K562 (cell line): ENCODE results near the gene OCSTAMP. TPM values are rescaled to one million over a fixed set of nuclear protein-coding genes. Genes with fewer than 3 reads are reported as not detected.
A peak's percentile ranks its signal among the peaks of the same experiment; 100 is the strongest.

Experiments used
- BDP1 ChIP-seq: IDR thresholded peaks from 3 replicates; pipeline ENCODE4 v1.6.1; 2011; ENCODE audit not compliant: insufficient read length, insufficient read depth
- CBFA2T3 ChIP-seq: fragments of 450-650 bp; IDR thresholded peaks from 2 replicates; pipeline ENCODE4 v1.6.1; 2017
- CREB1 ChIP-seq, 2 experiments: sonication (generic) in 1 of 2; formaldehyde crosslinking in 1 of 2; IDR thresholded peaks; 2 replicates each; pipeline versions ENCODE4 v1.6.1 to v1.8.0; 2012 to 2022; ENCODE audit warnings: inconsistent platforms in 1 of 2, mild to moderate bottlenecking in 1 of 2, missing genetic modification reagents in 1 of 2, moderate library complexity in 1 of 2
- CXXC5 ChIP-seq: fragments of 250-450 bp; sonication (Bioruptor Pico); IDR thresholded peaks from 2 replicates; pipeline ENCODE4 v1.8.0; 2022; ENCODE audit warnings: inconsistent platforms, mild to moderate bottlenecking, moderate library complexity
- JUND ChIP-seq, 2 experiments: IDR thresholded peaks; 2 replicates in 1 of 2; 3 replicates in 1 of 2; pipeline ENCODE4 v1.6.1; 2011; ENCODE audit warnings: borderline replicate concordance in 2 of 2, low read depth in 2 of 2, low read length in 2 of 2, improper control_type of control experiment in 1 of 2, missing biosample characterization in 1 of 2, missing genetic modification characterization in 1 of 2, missing genetic modification reagents in 1 of 2
- MTA2 ChIP-seq: fragments of 450-650 bp; IDR thresholded peaks from 2 replicates; pipeline ENCODE4 v1.6.1; 2016; ENCODE audit warnings: low read depth
- MTA3 ChIP-seq: fragments of 450-650 bp; formaldehyde crosslinking; IDR thresholded peaks from 2 replicates; pipeline ENCODE4 v1.6.1; 2017; ENCODE audit warnings: mild to moderate bottlenecking, borderline replicate concordance
- MYC ChIP-seq, 2 experiments: fragments of 250-450 bp in 1 of 2; sonication (Bioruptor Pico) in 1 of 2; IDR thresholded peaks; 2 replicates each; pipeline versions ENCODE4 v1.5.1 to v1.6.1; 2012 to 2021; ENCODE audit warnings: low read depth in 2 of 2, borderline replicate concordance in 1 of 2, improper control_type of control experiment in 1 of 2, low read length in 1 of 2, mild to moderate bottlenecking in 1 of 2, moderate library complexity in 1 of 2
- PBX2 ChIP-seq, 2 experiments: IDR thresholded peaks in 1 of 2; conservative IDR thresholded peaks in 1 of 2; 2 replicates each; pipeline ENCODE4 v1.6.1; 2016; ENCODE audit warnings: low read depth in 2 of 2, mild to moderate bottlenecking in 1 of 2, missing compliant biosample characterization in 1 of 2, missing genetic modification characterization in 1 of 2, moderate library complexity in 1 of 2
- SMAD1 ChIP-seq: fragments of 150-350 bp; IDR thresholded peaks from 2 replicates; pipeline ENCODE4 v1.6.1; 2014; ENCODE audit warnings: low read length, low read depth; ENCODE audit not compliant: partially characterized antibody
- TAL1 ChIP-seq: fragments of 450-650 bp; IDR thresholded peaks from 2 replicates; pipeline ENCODE4 v1.6.1; 2016; ENCODE audit warnings: mild to moderate bottlenecking
- UBTF ChIP-seq, 2 experiments: IDR thresholded peaks; 2 replicates each; pipeline ENCODE4 v1.6.1; 2012; ENCODE audit warnings: improper control_type of control experiment in 2 of 2, low read depth in 2 of 2, low read length in 2 of 2, borderline replicate concordance in 1 of 2
- ZNF197 ChIP-seq: fragments of 200-800 bp; sonication (Bioruptor generic); IDR thresholded peaks from 2 replicates; pipeline ENCODE4 v1.6.1; 2016; ENCODE audit warnings: low read depth, missing genetic modification characterization, missing compliant biosample characterization
- ZNF592 ChIP-seq: fragments of 450-650 bp; IDR thresholded peaks from 2 replicates; pipeline ENCODE4 v1.6.1; 2017; ENCODE audit warnings: antibody characterized with exemption, mild to moderate bottlenecking
- polyA plus RNA-seq, 8 experiments: library from polyadenylated mRNA; depleted of rRNA in 4 of 8; stranded (reverse) in 5 of 8; unstranded in 3 of 8; fragments of >200 nt; fragmentation: Nextera tagmentation in 2 of 8; fragmentation: Illumina TruSeq in 1 of 8; extraction: Ambion mirVana in 2 of 8; extraction: Trizol in 1 of 8; gene quantifications; 2 replicates each; pipeline versions ENCODE4 v1.2.1 to v1.2.3, GENCODE V29; 2011 to 2014; ENCODE audit warnings: inconsistent platforms in 1 of 8, missing spikeins in 1 of 8
- total RNA-seq, 7 experiments: library from RNA; depleted of rRNA in 6 of 7; stranded (reverse); fragments of >200 nt in 6 of 7; fragmentation: Illumina TruSeq in 2 of 7; extraction: Trizol in 2 of 7; gene quantifications; 2 replicates each; pipeline versions ENCODE4 v1.2.1 to v1.2.3, GENCODE V29; 2011 to 2021; ENCODE audit warnings: low replicate concordance in 1 of 7

OCSTAMP gene
- total and polyA plus RNA-seq, 9 of the 15 experiments (the other 6 are each of a cell fraction or from before 2014, with no cell fraction given) = not detected

- TF ChIP-seq ZNF592 (no peak), CXXC5 (CRISPR knock-in tag) (peak; percentile 35; the same call in 1 of the 2 replicates), MTA3 (no peak), UBTF (IDR thresholded peaks at IDR 0.05; ENCODE audit: borderline replicate concordance in 1 of 2, low read depth in 2 of 2, low read length in 2 of 2) (no peak), SMAD1 (no peak), CBFA2T3 (peak; percentile 64), JUND (IDR thresholded peaks at IDR 0.05; ENCODE audit: borderline replicate concordance, low read depth, low read length) (0 out of 2 replicates have a peak, but pooled peaks have one; percentile 5), JUND (tag; IDR thresholded peaks at IDR 0.05; ENCODE audit: borderline replicate concordance, low read depth, low read length) (0 out of 3 replicates have a peak, but pooled peaks have one; percentile 23), CREB1 (IDR thresholded peaks at IDR 0.05) (no peak), CREB1 (CRISPR knock-in tag; IDR thresholded peaks at IDR 0.05) (peak; percentile 37; the same call in 1 of the 2 replicates), ZNF197 (CRISPR knock-in tag) (no peak), MYC (IDR thresholded peaks at IDR 0.05; ENCODE audit: low read depth, low read length) (no peak), MYC (CRISPR knock-in tag; IDR thresholded peaks at IDR 0.05; ENCODE audit: borderline replicate concordance, low read depth) (no peak), PBX2 (CRISPR knock-in tag; IDR thresholded peaks at IDR 0.05; ENCODE audit: low read depth) (no peak), PBX2 (tag; conservative IDR thresholded peaks at IDR 0.05; ENCODE audit: low read depth) (peak; percentile 58), MTA2 (no peak), BDP1 (no peak), TAL1 (peak; percentile 28; the same call in 1 of the 2 replicates)
Measured at GRCh38 chr20:46573788-46574584, 23.5 kb upstream of the OCSTAMP start (continued).
